Endothelial cell of umbilical vein (primary cell): Measurements from ENCODE around the gene NPLOC4. TPM values are rescaled to one million over a fixed set of nuclear protein-coding genes. Genes with fewer than 3 reads are reported as not detected.

Source experiments
- BruUV-seq: library from RNA; stranded (reverse); fragments of 400-500 nt; replicated peaks from 2 replicates; lab custom pipeline; 2021; lab: Mats Ljungman, UMichigan
- CTCF ChIA-PET: fragments of 300-600, 350-600 bp; sonication (Branson Sonifier 250); formaldehyde crosslinking; loops from one replicate; lab custom pipeline; 2021; ENCODE audit warnings: antibody characterized with exemption, inconsistent platforms; lab: Charles Lee
- POLR2A ChIA-PET: fragments of 300-600, 350-600 bp; sonication (Branson Sonifier 250); formaldehyde crosslinking; loops from one replicate; lab custom pipeline; 2021; ENCODE audit warnings: antibody characterized with exemption, inconsistent platforms; lab: Charles Lee
- DNase-seq: peaks from one replicate; pipeline ENCODE4 v3.0.0-alpha.2; 2011; ENCODE audit warnings: low read depth, low spot score
- FAIRE-seq: peaks from 2 replicates; lab custom pipeline; 2011; peaks lifted over from hg19 to GRCh38; lab: Jason Lieb, UNC
- H2AFZ ChIP-seq: 2 replicates; pipeline ENCODE4 v1.6.0; 2012; ENCODE audit warnings: low read depth, low read length, control low read depth, inconsistent platforms
- H3K27ac ChIP-seq: 2 replicates; pipeline ENCODE4 v1.5.1; 2011; ENCODE audit warnings: low read depth, mild to moderate bottlenecking, control low read depth, low read length, moderate library complexity; ENCODE audit not compliant: insufficient read depth
- H3K27me3 ChIP-seq, 2 experiments: 2 replicates each; pipeline versions ENCODE4 v1.6.0 to v1.6.1; 2011; ENCODE audit warnings: low read length in 2 of 2, mixed read lengths in 1 of 2; ENCODE audit not compliant: control insufficient read depth in 2 of 2, insufficient read depth in 2 of 2
- H3K36me3 ChIP-seq, 2 experiments: 2 replicates in 1 of 2; 3 replicates in 1 of 2; pipeline ENCODE4 v1.5.1; 2011; ENCODE audit warnings: low read length in 2 of 2, mild to moderate bottlenecking in 1 of 2, moderate library complexity in 1 of 2; ENCODE audit not compliant: control insufficient read depth in 2 of 2, insufficient read depth in 2 of 2; ENCODE audit errors: extremely low read depth in 1 of 2
- H3K4me1 ChIP-seq: 3 replicates; pipeline ENCODE4 v1.5.1; 2011; ENCODE audit warnings: mild to moderate bottlenecking, low read length; ENCODE audit not compliant: control insufficient read depth, insufficient read depth; ENCODE audit errors: extremely low read depth
- H3K4me2 ChIP-seq: 2 replicates; pipeline ENCODE4 v1.6.1; 2011; ENCODE audit warnings: low read length, control low read depth, mixed read lengths; ENCODE audit not compliant: insufficient read depth
- H3K4me3 ChIP-seq, 3 experiments: fragments of 200-600 bp in 1 of 3; sonication (generic), shearing (Covaris generic) in 1 of 3; replicated peaks in 1 of 3; 2 replicates each; pipeline ENCODE4 v1.5.1; 2011 to 2016; ENCODE audit warnings: control low read depth in 3 of 3, low read length in 3 of 3, mild to moderate bottlenecking in 2 of 3, inconsistent platforms in 1 of 3, low read depth in 1 of 3, moderate library complexity in 1 of 3; ENCODE audit not compliant: insufficient read depth in 1 of 3
- H3K79me2 ChIP-seq: 2 replicates; pipeline ENCODE4 v1.6.0; 2012; ENCODE audit warnings: low read length, inconsistent platforms; ENCODE audit not compliant: control insufficient read depth, insufficient read depth
- H3K9ac ChIP-seq: replicated peaks from 2 replicates; pipeline ENCODE3; 2011; ENCODE audit warnings: low read length, control low read depth; ENCODE audit not compliant: insufficient read depth; ENCODE audit errors: extremely low read depth
- H3K9me1 ChIP-seq: replicated peaks from 3 replicates; pipeline ENCODE4 v1.6.0; 2011; ENCODE audit warnings: mild to moderate bottlenecking, low read length; ENCODE audit not compliant: control insufficient read depth, insufficient read depth; ENCODE audit errors: extremely low read depth
- H3K9me3 ChIP-seq: replicated peaks from 2 replicates; pipeline ENCODE4 v1.5.1; 2012; ENCODE audit warnings: low read length, inconsistent platforms; ENCODE audit not compliant: control insufficient read depth, insufficient read depth
- H4K20me1 ChIP-seq: replicated peaks from 2 replicates; pipeline ENCODE3; 2011; ENCODE audit warnings: mild to moderate bottlenecking, low read length; ENCODE audit not compliant: control insufficient read depth, insufficient read depth; ENCODE audit errors: extremely low read depth
- CTCF ChIP-seq, 2 donors: IDR thresholded peaks; 1 replicate in 1 of 2; 2 replicates in 1 of 2; pipeline ENCODE4 v1.5.1; 2011; ENCODE audit warnings: low read length in 2 of 2, mild to moderate bottlenecking in 2 of 2, moderate library complexity in 2 of 2, control low read depth in 1 of 2, inconsistent platforms in 1 of 2, low read depth in 1 of 2; ENCODE audit not compliant: insufficient read depth in 1 of 2; ENCODE audit errors: extremely low read depth in 1 of 2
- EZH2 ChIP-seq: IDR thresholded peaks from 2 replicates; pipeline ENCODE4 v1.6.1; 2012; ENCODE audit warnings: borderline replicate concordance, low read depth, mild to moderate bottlenecking, moderate library complexity, low read length, inconsistent platforms; ENCODE audit not compliant: severe bottlenecking
- FOS ChIP-seq: IDR thresholded peaks from 2 replicates; pipeline ENCODE4 v1.6.1; 2011; ENCODE audit warnings: mild to moderate bottlenecking, low read length, moderate library complexity, borderline replicate concordance; ENCODE audit not compliant: insufficient read depth
- GATA2 ChIP-seq: IDR thresholded peaks from 2 replicates; pipeline ENCODE4 v1.7.0; 2011; ENCODE audit warnings: low read depth, mild to moderate bottlenecking, moderate library complexity, mixed read lengths, low read length; ENCODE audit not compliant: insufficient read length, insufficient read depth
- JUN ChIP-seq: IDR thresholded peaks from 2 replicates; pipeline ENCODE4 v1.6.1; 2011; ENCODE audit warnings: borderline replicate concordance, low read depth; ENCODE audit not compliant: insufficient read length, insufficient read depth
- MAX ChIP-seq: IDR thresholded peaks from 2 replicates; pipeline ENCODE4 v1.6.1; 2011; ENCODE audit not compliant: insufficient read depth, insufficient read length
- MYC ChIP-seq: IDR thresholded peaks from one replicate; pipeline ENCODE4 v1.6.1; 2011; ENCODE audit warnings: mild to moderate bottlenecking, low read depth, low read length
- POLR2A ChIP-seq: IDR thresholded peaks from 2 replicates; pipeline ENCODE4 v1.6.1; 2012; ENCODE audit warnings: low read depth, mild to moderate bottlenecking, control low read depth, low read length
- POLR2AphosphoS5 ChIP-seq: IDR thresholded peaks from 2 replicates; pipeline ENCODE4 v1.6.1; 2012; ENCODE audit warnings: low read depth, mild to moderate bottlenecking, control low read depth, low read length, moderate library complexity; ENCODE audit not compliant: insufficient read depth
- dilution Hi-C: fragments of 300-500 bp; cut with MboI; formaldehyde crosslinking; loops from one replicate; pipeline ENCODE4 v1.15.0; 2019; ENCODE audit warnings: low sequenced_read_pairs; ENCODE audit not compliant: extremely low pct_ligation_motif_present
- intact Hi-C: fragments of 100-400 bp; cut with micrococcal nuclease; formaldehyde crosslinking; loops from one replicate; pipeline ENCODE4 v1.10.0; 2022
- polyA plus RNA-seq, 4 experiments: library from polyadenylated mRNA; depleted of rRNA in 3 of 4; stranded (reverse) in 3 of 4; unstranded in 1 of 4; fragments of >200 nt; gene quantifications; 2 replicates each; pipeline versions ENCODE4 v1.2.1 to v1.2.3, GENCODE V29; 2011 to 2012; ENCODE audit warnings: missing spikeins in 1 of 4
- total RNA-seq: library from RNA; stranded (reverse); gene quantifications from 2 replicates; pipeline ENCODE4 v1.2.3, GENCODE V29; 2021

Gene NPLOC4
- total and polyA plus RNA-seq, 2 donors (not counting 3 experiments of a cell fraction or from before 2014, with no cell fraction given) = 150 to 175 TPM

GRCh38 chr17:81535007-81535328 is 101.9 kb downstream of the NPLOC4 start:
- H3K27ac ChIP-seq = no peak overlapping the region
- intact Hi-C loops (no loop called here), dilution Hi-C loops (no loop called here)
- no peak for DNase-seq
- H3K9me1 ChIP-seq = no peaks in the 10 kb centered on the region
- H3K79me2 ChIP-seq = no peaks in the 10 kb centered on the region
- no peak overlapping the region for H3K4me3 ChIP-seq
- ChIA-PET POLR2A (no interaction called here), CTCF (no interaction called here)
- no TSS peak for BruUV-seq
- H2AFZ ChIP-seq = no peak overlapping the region
- no peak overlapping the region for H3K4me2 ChIP-seq
- H4K20me1 ChIP-seq = no peaks in the 10 kb centered on the region
- no peak for FAIRE-seq
- TF ChIP-seq CTCF (IDR thresholded peaks at IDR 0.05; ENCODE audit: extremely low read depth in 1 of 2, insufficient read depth in 1 of 2, low read depth in 1 of 2, low read length in 2 of 2) = no peak
- no peak for TF ChIP-seq POLR2AphosphoS5
- TF ChIP-seq EZH2 = no peak
- no peak for TF ChIP-seq GATA2
- no peak for TF ChIP-seq MAX
- no peak for TF ChIP-seq POLR2A
- no peak for TF ChIP-seq FOS
- TF ChIP-seq MYC = no peak
- TF ChIP-seq JUN = no peak
- no peaks in the 10 kb centered on the region for H3K36me3 ChIP-seq
- H3K9ac ChIP-seq = no peak overlapping the region
- no peaks in the 10 kb centered on the region for H3K9me3 ChIP-seq
- peaks cover 5 to 18% of the 10 kb centered on the region in 2 experiments for H3K27me3 ChIP-seq
- H3K4me1 ChIP-seq = peaks cover 3% of the 10 kb centered on the region
